Myocyte (in vitro differentiated cells): Measurements from ENCODE around the gene KRTAP5-5. TPM values are rescaled to one million over a fixed set of nuclear protein-coding genes. Genes with fewer than 3 reads are reported as not detected.

Experiments used
- DNase-seq: peaks from one replicate; pipeline ENCODE4 v3.0.0-alpha.2; 2012; ENCODE audit warnings: low read depth
- total RNA-seq: library from RNA; depleted of rRNA; stranded (reverse); fragments of >200 nt; gene quantifications from 2 replicates; pipeline ENCODE4 v1.2.3, GENCODE V29; 2014

The KRTAP5-5 gene
- total RNA-seq, 1 donor from 2014 or later = not detected

DNA sequence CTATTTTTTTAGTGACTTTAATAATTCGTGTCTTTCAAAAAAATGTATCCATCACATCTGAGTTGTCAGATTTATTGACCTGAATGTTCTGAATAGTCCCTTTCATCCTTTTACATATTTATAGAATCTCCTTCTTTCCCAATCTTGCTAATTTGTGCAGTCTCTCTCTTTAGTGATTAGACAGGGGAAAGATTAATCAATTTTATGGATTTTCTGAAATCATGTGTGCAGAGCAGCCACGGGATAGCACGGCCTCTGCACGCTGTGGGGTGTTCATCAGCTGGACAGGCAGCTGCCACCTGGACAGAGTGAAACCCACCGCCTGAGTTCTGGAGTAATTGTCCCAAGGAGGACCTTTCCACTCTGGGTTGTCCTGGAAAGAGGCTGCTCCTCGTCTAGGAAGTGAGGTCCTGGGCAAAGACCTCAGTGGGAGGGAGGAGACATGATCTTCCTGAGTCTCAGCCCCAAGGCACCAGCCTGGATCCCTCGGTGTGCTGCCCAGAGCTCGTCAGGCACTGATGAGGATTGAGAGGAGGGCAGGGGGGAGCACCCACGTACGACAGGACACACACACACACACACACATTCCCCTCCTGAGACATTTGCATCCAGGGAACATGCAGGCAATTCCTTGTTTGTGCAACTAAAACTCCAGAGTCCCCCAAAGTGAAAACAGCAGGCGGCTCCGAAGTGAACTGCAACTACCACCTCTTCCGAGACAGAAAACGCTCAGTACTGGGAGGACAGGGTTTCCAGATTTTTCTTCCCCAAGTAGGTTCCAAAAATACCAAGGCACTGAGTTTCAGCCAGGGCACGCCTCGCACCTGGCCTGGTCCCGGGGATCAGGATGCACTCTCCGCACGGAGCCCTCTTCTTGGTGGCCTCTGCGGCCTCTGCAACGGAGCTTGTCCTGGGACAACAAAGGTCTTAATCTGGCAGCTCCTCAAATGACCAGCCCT lies 44.9 kb downstream of the KRTAP5-5 start:
- DNase-seq = no peak

GRCh38 chr11:1675536-1676228 lies 46.1 kb downstream of the KRTAP5-5 start:
- no peak for DNase-seq

DNA sequence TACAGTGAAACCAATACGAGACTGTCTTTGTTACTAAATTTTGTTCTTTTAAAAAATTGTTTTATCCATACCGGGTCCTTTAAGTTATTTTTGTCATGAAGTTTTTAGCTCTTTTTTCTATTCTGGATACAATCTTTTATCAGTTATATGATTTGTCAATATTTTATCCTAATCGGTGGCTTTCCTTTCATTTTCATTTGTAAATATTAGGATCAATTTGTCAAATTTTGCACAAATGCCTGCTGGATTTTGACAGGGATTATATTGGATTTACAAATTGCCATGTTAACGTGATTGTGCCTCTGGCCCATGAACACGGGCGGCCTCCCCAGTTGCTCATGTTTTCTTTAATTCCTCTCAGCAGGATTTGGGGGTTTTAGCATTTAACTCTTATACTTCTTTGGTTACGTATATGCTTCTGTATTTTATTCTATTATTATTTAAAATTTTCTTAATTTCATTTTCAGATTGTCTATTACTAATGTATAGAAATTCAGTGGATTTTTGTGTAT lies 46.7 kb downstream of the KRTAP5-5 start:
- DNase-seq = no peak

GRCh38 chr11:1679881-1680280 lies 50.3 kb downstream of the KRTAP5-5 start:
- no peak for DNase-seq

Other genes with a start within 250 kb of the KRTAP5-5 start
- gene BRSK2, start 239.8 kb upstream of the KRTAP5-5 start, total RNA-seq = 0.21 and 0.70 TPM in 2 replicates
- gene MOB2, start 143.0 kb upstream of the KRTAP5-5 start, total RNA-seq = 15.0 and 16.7 TPM in 2 replicates
- gene DUSP8, start 57.5 kb upstream of the KRTAP5-5 start, total RNA-seq = 0.29 and 1.2 TPM in 2 replicates
- not detected in 2 replicates for gene KRTAP5-1, start 44.5 kb upstream of the KRTAP5-5 start, total RNA-seq
- gene KRTAP5-2, start 31.5 kb upstream of the KRTAP5-5 start, total RNA-seq = not detected in 2 replicates
- not detected in 2 replicates for gene KRTAP5-3, start 21.3 kb upstream of the KRTAP5-5 start, total RNA-seq
- not detected in 2 replicates for gene KRTAP5-4, start 7.6 kb upstream of the KRTAP5-5 start, total RNA-seq
- gene KRTAP5-6, start 67.4 kb downstream of the KRTAP5-5 start, total RNA-seq = not detected in 2 replicates
- gene IFITM10, start 120.8 kb downstream of the KRTAP5-5 start, total RNA-seq = 3.9 and 8.2 TPM in 2 replicates
- 557 and 650 TPM in 2 replicates for gene CTSD, start 134.2 kb downstream of the KRTAP5-5 start, total RNA-seq
- 0.59 and 2.8 TPM in 2 replicates for gene SYT8, start 205.2 kb downstream of the KRTAP5-5 start, total RNA-seq
- gene TNNI2, start 209.2 kb downstream of the KRTAP5-5 start, total RNA-seq = 429 and 432 TPM in 2 replicates
- gene LSP1, start 223.3 kb downstream of the KRTAP5-5 start, total RNA-seq = 407 and 468 TPM in 2 replicates